HCT116 (cell line): ENCODE measurements around the gene SGF29. TPM values are rescaled to one million over a fixed set of nuclear protein-coding genes. Genes with fewer than 3 reads are reported as not detected.
A peak's percentile ranks its signal among the peaks of the same experiment; 100 is the strongest.
"Not testable (repeated sequence)": the region's sequence is repeated elsewhere in the genome, so short reads cannot be mapped to it uniquely, and the experiment has no call there.

Experiments
- ATAC-seq: fragments of 200-7000 bp; cut with Tn5 transposase; 2 replicates; pipeline ENCODE4 v1.9.1; 2020; ENCODE audit warnings: mild to moderate bottlenecking, moderate library complexity
- BruUV-seq: library from RNA; stranded (reverse); fragments of 400-500 nt; replicated peaks from 2 replicates; lab custom pipeline; 2021; lab: Mats Ljungman, UMichigan
- CTCF ChIA-PET: fragments of 300-600 bp; sonication (Branson Sonifier 250); formaldehyde crosslinking; loops from one replicate; lab custom pipeline; 2021; ENCODE audit warnings: antibody characterized with exemption; lab: Charles Lee
- POLR2A ChIA-PET: fragments of 300-600, 350-600 bp; sonication (Branson Sonifier 250); formaldehyde crosslinking; loops from one replicate; lab custom pipeline; 2021; ENCODE audit warnings: antibody characterized with exemption; lab: Charles Lee
- RAD21 ChIA-PET, 2 experiments: fragments of 300-600 bp; sonication (Branson Sonifier 250); formaldehyde crosslinking; loops; one replicate each; lab custom pipeline; 2023; ENCODE audit warnings: low total read pairs in 2 of 2; ENCODE audit not compliant: uncharacterized antibody in 2 of 2, unreplicated experiment in 2 of 2, low non-redundant PET in 1 of 2; lab: Charles Lee
- DNase-seq: peaks from one replicate; pipeline ENCODE4 v3.0.0-alpha.2; 2010; ENCODE audit warnings: low read depth, low spot score
- H2AFZ ChIP-seq: fragments of 200-600 bp; shearing (Covaris generic), sonication (generic); 2 replicates; pipeline ENCODE4 v1.6.1; 2017; ENCODE audit warnings: low read depth, mixed run types, mixed read lengths, antibody characterized with exemption, low read length; ENCODE audit not compliant: poor library complexity, severe bottlenecking
- H3K27ac ChIP-seq: 2 replicates; pipeline ENCODE4 v1.5.1; 2012; ENCODE audit warnings: low read depth, low read length
- H3K27me3 ChIP-seq: fragments of 200-600 bp; sonication (generic); 2 replicates; pipeline ENCODE4 v1.6.1; 2016; ENCODE audit warnings: mixed run types, low read length, mixed read lengths; ENCODE audit not compliant: insufficient read depth
- H3K36me3 ChIP-seq, 2 experiments: fragments of 200-500 bp in 1 of 2; fragments of 200-600 bp in 1 of 2; sonication (Bioruptor generic) in 1 of 2; sonication (generic) in 1 of 2; 2 replicates each; pipeline versions ENCODE4 v1.5.1 to v1.6.1; 2014 to 2016; ENCODE audit warnings: low read length in 2 of 2, inconsistent platforms in 1 of 2, mixed read lengths in 1 of 2, mixed run types in 1 of 2; ENCODE audit not compliant: insufficient read depth in 2 of 2, control insufficient read depth in 1 of 2
- H3K4me1 ChIP-seq, 2 experiments: fragments of 200-600 bp in 1 of 2; sonication (generic) in 1 of 2; 2 replicates each; pipeline versions ENCODE4 v1.5.1 to v1.6.1; 2012 to 2017; ENCODE audit warnings: low read length in 2 of 2, inconsistent platforms in 1 of 2, mild to moderate bottlenecking in 1 of 2, mixed read lengths in 1 of 2, mixed run types in 1 of 2, moderate library complexity in 1 of 2; ENCODE audit not compliant: insufficient read depth in 2 of 2, control insufficient read depth in 1 of 2
- H3K4me2 ChIP-seq: fragments of 200-600 bp; sonication (generic); 2 replicates; pipeline ENCODE4 v1.6.1; 2017; ENCODE audit warnings: mixed run types, low read length, mixed read lengths
- H3K4me3 ChIP-seq, 2 experiments: fragments of 200-600 bp in 1 of 2; sonication (generic) in 1 of 2; replicated peaks in 1 of 2; 2 replicates each; pipeline ENCODE4 v1.5.1; 2011 to 2016; ENCODE audit warnings: low read length in 2 of 2, control low read depth in 1 of 2, low read depth in 1 of 2, mild to moderate bottlenecking in 1 of 2, mixed read lengths in 1 of 2, mixed run types in 1 of 2
- H3K79me2 ChIP-seq: fragments of 200-600 bp; sonication (generic); 2 replicates; pipeline ENCODE4 v1.6.1; 2017; ENCODE audit warnings: mild to moderate bottlenecking, mixed run types, low read length, moderate library complexity, mixed read lengths; ENCODE audit not compliant: insufficient read depth
- H3K9ac ChIP-seq: fragments of 200-600 bp; sonication (generic); 2 replicates; pipeline ENCODE4 v1.6.1; 2016; ENCODE audit warnings: low read length, mixed read lengths
- H3K9me2 ChIP-seq: fragments of 200-600 bp; sonication (generic), shearing (Covaris generic); 2 replicates; pipeline ENCODE4 v1.6.1; 2017; ENCODE audit warnings: mixed run types, mild to moderate bottlenecking, moderate library complexity; ENCODE audit not compliant: insufficient read depth
- H3K9me3 ChIP-seq, 2 experiments: fragments of 200-500 bp in 1 of 2; fragments of 200-600 bp in 1 of 2; sonication (Bioruptor generic) in 1 of 2; sonication (generic) in 1 of 2; 2 replicates each; pipeline ENCODE4 v1.6.1; 2014 to 2017; ENCODE audit warnings: low read length in 2 of 2, mixed read lengths in 2 of 2, inconsistent platforms in 1 of 2, low read depth in 1 of 2, mild to moderate bottlenecking in 1 of 2, mixed run types in 1 of 2, moderate library complexity in 1 of 2; ENCODE audit not compliant: control insufficient read depth in 1 of 2, insufficient read depth in 1 of 2
- H4K20me1 ChIP-seq: fragments of 200-600 bp; sonication (generic), shearing (Covaris generic); 2 replicates; pipeline ENCODE4 v1.6.1; 2017; ENCODE audit warnings: mixed run types, mild to moderate bottlenecking, moderate library complexity; ENCODE audit not compliant: insufficient read depth
- ATF3 ChIP-seq: IDR thresholded peaks from 2 replicates; pipeline ENCODE4 v1.6.1; 2012
- CEBPB ChIP-seq: IDR thresholded peaks from 2 replicates; pipeline ENCODE4 v1.6.1; 2012; ENCODE audit warnings: low read depth
- FOSL1 ChIP-seq: IDR thresholded peaks from 2 replicates; pipeline ENCODE4 v1.6.1; 2012; ENCODE audit warnings: low read depth
- JUND ChIP-seq: IDR thresholded peaks from 2 replicates; pipeline ENCODE4 v1.6.1; 2012
- SP1 ChIP-seq: IDR thresholded peaks from 2 replicates; pipeline ENCODE4 v1.6.1; 2012; ENCODE audit warnings: low read depth
- intact Hi-C: fragments of 100-400 bp; cut with micrococcal nuclease; formaldehyde crosslinking; loops from 2 replicates; pipeline ENCODE4 v1.10.0; 2022
- total RNA-seq: library from RNA; stranded (reverse); gene quantifications from one replicate; pipeline ENCODE4 v1.2.1, GENCODE V29; 2021; ENCODE audit not compliant: unreplicated experiment

SGF29 gene
- total RNA-seq, 1 experiment from 2014 or later, result 19.7 TPM

- RAD21 ChIA-PET, CTCF ChIA-PET: not testable (repeated sequence)
- peak overlapping the region; percentile 66 for H3K4me2 ChIP-seq
Observed at GRCh38 chr16:28636093-28636823, 82.5 kb downstream of the SGF29 start.

GRCh38 chr16:28637765-28638164, 84.0 kb downstream of the SGF29 start, which contains the start of gene NPIPB8:
Gene NPIPB8, plus strand, starts transcription at chr16:28638065. Its CDS starts 296 bp downstream, at chr16:28638361.
- H3K9me2 ChIP-seq, POLR2A ChIA-PET, H3K9me3 ChIP-seq, H3K36me3 ChIP-seq, H3K4me3 ChIP-seq, H2AFZ ChIP-seq, H3K27ac ChIP-seq, H3K79me2 ChIP-seq, BruUV-seq, ATAC-seq, RAD21 ChIA-PET, DNase-seq, H3K27me3 ChIP-seq, CTCF ChIA-PET, H3K4me2 ChIP-seq, H4K20me1 ChIP-seq, intact Hi-C loops, H3K9ac ChIP-seq: not testable (repeated sequence)
- H3K4me1 ChIP-seq, result peaks cover 0 to 14% of the 10 kb centered on the region in 2 experiments; a peak in 2 of 4 replicates

More at GRCh38 chr16:28636093-28636823, 82.5 kb downstream of the SGF29 start:
- H3K9me2 ChIP-seq, H4K20me1 ChIP-seq, H3K27me3 ChIP-seq, H3K4me3 ChIP-seq, H3K9me3 ChIP-seq, H3K36me3 ChIP-seq, ATAC-seq, H3K79me2 ChIP-seq, H3K27ac ChIP-seq, intact Hi-C loops, BruUV-seq, H3K9ac ChIP-seq: not testable (repeated sequence)
- TF ChIP-seq SP1, result peak; percentile 32
- peak; percentile 26; the same call in 1 of the 2 replicates for TF ChIP-seq ATF3
- peak; percentile 51 for TF ChIP-seq FOSL1
- TF ChIP-seq JUND, result peak; percentile 30; the same call in 1 of the 2 replicates
- peak; percentile 73 for TF ChIP-seq CEBPB
- POLR2A ChIA-PET, result interaction anchor here (0.6 kb wide), 1 partner anchor 13 kb away, joined by 5 read pairs; no protein-coding TSS in a partner anchor
- DNase-seq, result peak; percentile 40
- Histone ChIP-seq H3K4me1 (peaks cover 0 to 14% of the 10 kb centered on the region in 2 experiments; a peak in 2 of 4 replicates), H2AFZ (peak overlapping the region; percentile 61)

- H3K9me3 ChIP-seq, H2AFZ ChIP-seq, H3K79me2 ChIP-seq, POLR2A ChIA-PET, H3K4me2 ChIP-seq, H4K20me1 ChIP-seq, intact Hi-C loops, H3K4me3 ChIP-seq, BruUV-seq, H3K27me3 ChIP-seq, H3K9me2 ChIP-seq, RAD21 ChIA-PET, H3K36me3 ChIP-seq, CTCF ChIA-PET, ATAC-seq, H3K9ac ChIP-seq, DNase-seq, H3K27ac ChIP-seq: not testable (repeated sequence)
- peaks cover 0 to 14% of the 10 kb centered on the region in 2 experiments; a peak in 2 of 4 replicates for H3K4me1 ChIP-seq
Observed at GRCh38 chr16:28638359-28638758, 84.6 kb downstream of the SGF29 start.

- H3K4me2 ChIP-seq, CTCF ChIA-PET, ATAC-seq, intact Hi-C loops, H3K27me3 ChIP-seq, DNase-seq, H3K36me3 ChIP-seq, H4K20me1 ChIP-seq, H3K9me3 ChIP-seq, H3K79me2 ChIP-seq, H3K4me3 ChIP-seq, POLR2A ChIA-PET, BruUV-seq, H2AFZ ChIP-seq, RAD21 ChIA-PET, H3K9ac ChIP-seq, H3K9me2 ChIP-seq, H3K27ac ChIP-seq: not testable (repeated sequence)
- peaks cover 0 to 14% of the 10 kb centered on the region in 2 experiments; a peak in 2 of 4 replicates for H3K4me1 ChIP-seq
Observed at GRCh38 chr16:28639959-28640358, 86.2 kb downstream of the SGF29 start.
